ENCODE results near the gene STXBP5.

GRCh38 chr6:147311218-147311617 is 107.0 kb downstream of the STXBP5 start:
- no peak for TF ChIP-seq CTCF (IDR thresholded peaks at IDR 0.05; ENCODE audit: low read depth, low read length)
- TF ChIP-seq POLR2A (IDR thresholded peaks at IDR 0.05; ENCODE audit: extremely low read depth, insufficient read length): no peak
- no peak for TF ChIP-seq MAX (IDR thresholded peaks at IDR 0.05; ENCODE audit: low read depth, low read length)
